Ishikawa (cell line): ENCODE data around the gene GSN.

Experiments
- EP300 ChIP-seq: IDR thresholded peaks from 2 replicates; pipeline ENCODE4 v1.6.1; 2012; ENCODE audit warnings: borderline replicate concordance
- MAX ChIP-seq: IDR thresholded peaks from 2 replicates; pipeline ENCODE4 v1.6.1; 2012
- TAF1 ChIP-seq: IDR thresholded peaks from 2 replicates; pipeline ENCODE4 v1.6.1; 2012; ENCODE audit warnings: low read depth, mild to moderate bottlenecking

DNA sequence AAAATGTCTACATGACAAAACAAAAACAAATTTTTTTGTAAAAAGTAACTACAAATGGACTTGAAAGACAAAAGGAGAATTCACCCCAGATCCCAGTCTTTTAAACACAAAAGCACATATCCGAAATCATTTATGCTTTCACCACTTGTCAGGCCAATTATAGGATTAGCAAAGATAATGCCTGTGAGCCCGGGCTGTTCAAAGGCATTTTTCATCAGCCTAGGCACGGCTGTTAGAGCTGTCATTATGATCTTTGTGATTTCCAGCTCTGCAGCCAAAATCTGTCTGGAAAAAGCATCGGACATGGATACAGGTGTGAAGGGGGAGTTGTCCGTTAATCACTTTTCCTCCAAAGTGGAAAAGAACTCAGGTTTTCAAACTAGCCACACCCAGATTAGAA, 42.7 kb upstream of the GSN start:
- TF ChIP-seq EP300 = no peak
- TF ChIP-seq TAF1 = no peak
- TF ChIP-seq MAX = no peak
